GM19397 (cell line): ENCODE results near the gene GALNT7.
A peak's percentile ranks its signal among the peaks of the same experiment; 100 is the strongest.
"Not testable (repeated sequence)": the region's sequence is repeated elsewhere in the genome, so short reads cannot be mapped to it uniquely, and the experiment has no call there.

Experiments used
- ATAC-seq: cut with Tn5 transposase; IDR thresholded peaks from one replicate; pipeline ENCODE4 v1.9.1; 2021; ENCODE audit warnings: mild to moderate bottlenecking, moderate library complexity; ENCODE audit not compliant: unreplicated experiment

Gene GALNT7

GRCh38 chr4:173168396-173169177 is at the start of gene GALNT7:
TSS of gene GALNT7 (plus strand) at chr4:173168811. CDS start at chr4:173168836, 25 bp downstream.
- peak; percentile 39 for ATAC-seq

GRCh38 chr4:173118819-173119218 is 49.8 kb upstream of the GALNT7 start:
- not testable (repeated sequence) for ATAC-seq

- no peak for ATAC-seq
Observed at GRCh38 chr4:173119818-173120217, 48.8 kb upstream of the GALNT7 start.

- ATAC-seq = peak; percentile 99
Observed at GRCh38 chr4:173121076-173121561, 47.5 kb upstream of the GALNT7 start.

- no peak for ATAC-seq
Observed at GRCh38 chr4:173124209-173124865, 44.3 kb upstream of the GALNT7 start.

- ATAC-seq = no peak
Observed at GRCh38 chr4:173125216-173125812, 43.3 kb upstream of the GALNT7 start.

- no peak for ATAC-seq
Observed at GRCh38 chr4:173128199-173128890, 40.3 kb upstream of the GALNT7 start.

GRCh38 chr4:173130687-173131086 is 37.9 kb upstream of the GALNT7 start:
- no peak for ATAC-seq

- no peak for ATAC-seq
Observed at GRCh38 chr4:173134426-173134825, 34.2 kb upstream of the GALNT7 start.

GRCh38 chr4:173135241-173135847 is 33.3 kb upstream of the GALNT7 start:
- no peak for ATAC-seq

GRCh38 chr4:173138624-173139023 is 30.0 kb upstream of the GALNT7 start:
- ATAC-seq = no peak

- ATAC-seq = no peak
Observed at GRCh38 chr4:173139561-173139960, 29.1 kb upstream of the GALNT7 start.

GRCh38 chr4:173145131-173145530 is 23.5 kb upstream of the GALNT7 start:
- ATAC-seq = no peak

GRCh38 chr4:173146456-173146855 is 22.2 kb upstream of the GALNT7 start:
- ATAC-seq = no peak

GRCh38 chr4:173151496-173151895 is 17.1 kb upstream of the GALNT7 start:
- ATAC-seq = no peak

- ATAC-seq = no peak
Observed at GRCh38 chr4:173152104-173152503, 16.5 kb upstream of the GALNT7 start.

- ATAC-seq = no peak
Observed at GRCh38 chr4:173153445-173153844, 15.2 kb upstream of the GALNT7 start.

GRCh38 chr4:173159791-173160190 is 8.8 kb upstream of the GALNT7 start:
- ATAC-seq = no peak

GRCh38 chr4:173160871-173161270 is 7.7 kb upstream of the GALNT7 start:
- no peak for ATAC-seq

- no peak for ATAC-seq
Observed at GRCh38 chr4:173161311-173161710, 7.3 kb upstream of the GALNT7 start.

- ATAC-seq = no peak
Observed at GRCh38 chr4:173165706-173166105, 2.9 kb upstream of the GALNT7 start.
